ENCODE results near the gene GAS2L1. TPM values are rescaled to one million over a fixed set of nuclear protein-coding genes. Genes with fewer than 3 reads are reported as not detected.

GAS2L1 gene
- polyA plus RNA-seq, 1 donor from 2014 or later = 0.77 TPM

- no peaks in the 10 kb centered on the region for H3K79me2 ChIP-seq (replicated peaks; ENCODE audit: insufficient read depth, low read length)
- no peaks in the 10 kb centered on the region for H3K27me3 ChIP-seq (ENCODE audit: insufficient read depth, low read depth, low read length)
- no peaks in the 10 kb centered on the region for H3K9me2 ChIP-seq (ENCODE audit: insufficient read depth, low read length)
- H3K4me3 ChIP-seq (ENCODE audit: low read length) = no peak overlapping the region
- H2AFZ ChIP-seq (ENCODE audit: low read depth, low read length) = no peak overlapping the region
- no peak overlapping the region for H3K27ac ChIP-seq (ENCODE audit: low read length)
- no peak for TF ChIP-seq MXI1 (conservative IDR thresholded peaks at IDR 0.05; ENCODE audit: poor library complexity, severe bottlenecking)
- no peak for TF ChIP-seq RAD21 (conservative IDR thresholded peaks at IDR 0.05)
- TF ChIP-seq, protein P1, sequence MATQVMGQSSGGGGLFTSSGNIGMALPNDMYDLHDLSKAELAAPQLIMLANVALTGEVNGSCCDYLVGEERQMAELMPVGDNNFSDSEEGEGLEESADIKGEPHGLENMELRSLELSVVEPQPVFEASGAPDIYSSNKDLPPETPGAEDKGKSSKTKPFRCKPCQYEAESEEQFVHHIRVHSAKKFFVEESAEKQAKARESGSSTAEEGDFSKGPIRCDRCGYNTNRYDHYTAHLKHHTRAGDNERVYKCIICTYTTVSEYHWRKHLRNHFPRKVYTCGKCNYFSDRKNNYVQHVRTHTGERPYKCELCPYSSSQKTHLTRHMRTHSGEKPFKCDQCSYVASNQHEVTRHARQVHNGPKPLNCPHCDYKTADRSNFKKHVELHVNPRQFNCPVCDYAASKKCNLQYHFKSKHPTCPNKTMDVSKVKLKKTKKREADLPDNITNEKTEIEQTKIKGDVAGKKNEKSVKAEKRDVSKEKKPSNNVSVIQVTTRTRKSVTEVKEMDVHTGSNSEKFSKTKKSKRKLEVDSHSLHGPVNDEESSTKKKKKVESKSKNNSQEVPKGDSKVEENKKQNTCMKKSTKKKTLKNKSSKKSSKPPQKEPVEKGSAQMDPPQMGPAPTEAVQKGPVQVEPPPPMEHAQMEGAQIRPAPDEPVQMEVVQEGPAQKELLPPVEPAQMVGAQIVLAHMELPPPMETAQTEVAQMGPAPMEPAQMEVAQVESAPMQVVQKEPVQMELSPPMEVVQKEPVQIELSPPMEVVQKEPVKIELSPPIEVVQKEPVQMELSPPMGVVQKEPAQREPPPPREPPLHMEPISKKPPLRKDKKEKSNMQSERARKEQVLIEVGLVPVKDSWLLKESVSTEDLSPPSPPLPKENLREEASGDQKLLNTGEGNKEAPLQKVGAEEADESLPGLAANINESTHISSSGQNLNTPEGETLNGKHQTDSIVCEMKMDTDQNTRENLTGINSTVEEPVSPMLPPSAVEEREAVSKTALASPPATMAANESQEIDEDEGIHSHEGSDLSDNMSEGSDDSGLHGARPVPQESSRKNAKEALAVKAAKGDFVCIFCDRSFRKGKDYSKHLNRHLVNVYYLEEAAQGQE (IDR thresholded peaks at IDR 0.05; ENCODE audit: borderline replicate concordance) = no peak
- TF ChIP-seq EZH2 (IDR thresholded peaks at IDR 0.05; ENCODE audit: borderline replicate concordance, insufficient read depth, low read length, poor library complexity, severe bottlenecking) = no peak
- no peak for TF ChIP-seq CTCF (IDR thresholded peaks at IDR 0.05; ENCODE audit: poor library complexity, severe bottlenecking)
- no peak for TF ChIP-seq SMC3 (conservative IDR thresholded peaks at IDR 0.05; ENCODE audit: poor library complexity)
- no peak for TF ChIP-seq EP300 (conservative IDR thresholded peaks at IDR 0.05; ENCODE audit: poor library complexity, severe bottlenecking)
- TF ChIP-seq POLR2AphosphoS5 (IDR thresholded peaks at IDR 0.05) = no peak
- H3F3A ChIP-seq (ENCODE audit: insufficient read depth, low read length, poor library complexity, severe bottlenecking) = no peaks in the 10 kb centered on the region
- no peak overlapping the region for H3K4me2 ChIP-seq (ENCODE audit: low read length)
- H4K20me1 ChIP-seq (ENCODE audit: insufficient read depth) = no peaks in the 10 kb centered on the region
- H3K36me3 ChIP-seq (ENCODE audit: insufficient read depth, low read length) = no peaks in the 10 kb centered on the region
- no peak overlapping the region for H3K9ac ChIP-seq (ENCODE audit: low read length)
- no peaks in the 10 kb centered on the region for H3K9me3 ChIP-seq (ENCODE audit: low read length)
Measured at GRCh38 chr22:29328055-29328454, 21.6 kb downstream of the GAS2L1 start.

DNA sequence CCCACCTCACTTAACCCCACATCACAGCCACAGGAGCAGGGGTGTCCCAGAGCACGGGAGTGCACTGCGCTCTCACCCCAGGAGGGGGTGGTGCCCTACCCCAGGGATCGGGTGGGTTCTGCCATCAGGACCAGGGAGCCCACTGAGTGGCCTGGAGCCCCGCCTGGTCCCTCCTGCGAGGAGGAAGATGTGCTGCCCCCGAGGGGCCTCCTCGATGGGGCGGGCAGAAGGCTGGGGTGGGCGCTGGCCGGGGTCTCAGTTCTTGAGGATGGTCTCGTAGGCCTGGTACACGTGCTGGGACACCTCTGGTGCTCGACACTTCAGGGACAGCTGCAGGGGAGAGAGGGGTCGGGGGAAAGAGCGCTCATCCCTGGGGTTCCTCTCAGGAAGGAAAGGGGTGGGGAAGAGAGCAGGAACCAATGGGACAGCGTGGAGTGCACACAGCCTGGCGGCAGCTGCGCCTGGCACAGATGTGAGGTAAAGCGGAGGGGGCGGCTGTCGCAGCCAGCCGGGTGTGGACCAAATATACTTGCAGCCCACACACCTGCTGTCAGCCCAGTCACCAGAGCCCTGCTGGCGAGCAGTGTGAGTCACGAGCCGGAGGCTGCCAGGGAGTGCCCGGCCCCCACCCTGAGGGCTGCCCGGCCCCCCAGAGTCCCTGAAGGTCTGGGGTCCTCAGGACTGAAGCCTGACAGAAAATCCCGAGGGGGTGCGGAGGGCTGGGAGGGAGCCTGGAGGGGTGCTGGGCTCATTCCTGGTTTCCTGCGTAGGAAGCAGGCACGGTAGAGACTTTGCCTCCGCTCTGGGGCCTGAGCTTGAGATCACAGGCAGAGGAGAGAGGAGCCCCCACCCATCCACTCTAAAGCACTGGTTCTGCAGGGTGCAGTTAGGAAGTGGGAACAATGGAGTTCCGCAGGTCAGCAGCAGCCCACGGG lies 22.4 kb downstream of the GAS2L1 start:
- no peak overlapping the region for H2AFZ ChIP-seq (ENCODE audit: low read depth, low read length)
- no peak for TF ChIP-seq RAD21 (conservative IDR thresholded peaks at IDR 0.05)
- no peak for TF ChIP-seq EZH2 (IDR thresholded peaks at IDR 0.05; ENCODE audit: borderline replicate concordance, insufficient read depth, low read length, poor library complexity, severe bottlenecking)
- TF ChIP-seq, protein P1 (IDR thresholded peaks at IDR 0.05; ENCODE audit: borderline replicate concordance) = no peak
- TF ChIP-seq MXI1 (conservative IDR thresholded peaks at IDR 0.05; ENCODE audit: poor library complexity, severe bottlenecking) = no peak
- TF ChIP-seq TAF1 (IDR thresholded peaks at IDR 0.05; ENCODE audit: low read depth) = no peak
- no peak for TF ChIP-seq SMC3 (conservative IDR thresholded peaks at IDR 0.05; ENCODE audit: poor library complexity)
- TF ChIP-seq CTCF (IDR thresholded peaks at IDR 0.05; ENCODE audit: poor library complexity, severe bottlenecking) = no peak
- no peak for TF ChIP-seq POLR2AphosphoS5 (IDR thresholded peaks at IDR 0.05)
- no peak for TF ChIP-seq EP300 (conservative IDR thresholded peaks at IDR 0.05; ENCODE audit: poor library complexity, severe bottlenecking)
- no peaks in the 10 kb centered on the region for H3K9me2 ChIP-seq (ENCODE audit: insufficient read depth, low read length)
- H3K4me2 ChIP-seq (ENCODE audit: low read length) = no peak overlapping the region
- H3K4me3 ChIP-seq (ENCODE audit: low read length) = no peak overlapping the region
- no peaks in the 10 kb centered on the region for H4K20me1 ChIP-seq (ENCODE audit: insufficient read depth)
- H3K9me3 ChIP-seq (ENCODE audit: low read length) = no peaks in the 10 kb centered on the region
- H3K27me3 ChIP-seq (ENCODE audit: insufficient read depth, low read depth, low read length) = no peaks in the 10 kb centered on the region
- H3K36me3 ChIP-seq (ENCODE audit: insufficient read depth, low read length) = no peaks in the 10 kb centered on the region
- no peaks in the 10 kb centered on the region for H3F3A ChIP-seq (ENCODE audit: insufficient read depth, low read length, poor library complexity, severe bottlenecking)
- no peaks in the 10 kb centered on the region for H3K79me2 ChIP-seq (replicated peaks; ENCODE audit: insufficient read depth, low read length)
- H3K27ac ChIP-seq (ENCODE audit: low read length) = no peak overlapping the region
- H3K9ac ChIP-seq (ENCODE audit: low read length) = no peak overlapping the region
